Measurements from ENCODE around the gene RAD23A.

RAD23A gene

GRCh38 chr19:12991296-12991695 lies 45.6 kb downstream of the RAD23A start:
- DNase-seq (ENCODE audit: low read depth) = no peak
- H3K4me3 ChIP-seq (ENCODE audit: control insufficient read depth, low read depth, low read length) = no peak overlapping the region
- TF ChIP-seq, protein P1, sequence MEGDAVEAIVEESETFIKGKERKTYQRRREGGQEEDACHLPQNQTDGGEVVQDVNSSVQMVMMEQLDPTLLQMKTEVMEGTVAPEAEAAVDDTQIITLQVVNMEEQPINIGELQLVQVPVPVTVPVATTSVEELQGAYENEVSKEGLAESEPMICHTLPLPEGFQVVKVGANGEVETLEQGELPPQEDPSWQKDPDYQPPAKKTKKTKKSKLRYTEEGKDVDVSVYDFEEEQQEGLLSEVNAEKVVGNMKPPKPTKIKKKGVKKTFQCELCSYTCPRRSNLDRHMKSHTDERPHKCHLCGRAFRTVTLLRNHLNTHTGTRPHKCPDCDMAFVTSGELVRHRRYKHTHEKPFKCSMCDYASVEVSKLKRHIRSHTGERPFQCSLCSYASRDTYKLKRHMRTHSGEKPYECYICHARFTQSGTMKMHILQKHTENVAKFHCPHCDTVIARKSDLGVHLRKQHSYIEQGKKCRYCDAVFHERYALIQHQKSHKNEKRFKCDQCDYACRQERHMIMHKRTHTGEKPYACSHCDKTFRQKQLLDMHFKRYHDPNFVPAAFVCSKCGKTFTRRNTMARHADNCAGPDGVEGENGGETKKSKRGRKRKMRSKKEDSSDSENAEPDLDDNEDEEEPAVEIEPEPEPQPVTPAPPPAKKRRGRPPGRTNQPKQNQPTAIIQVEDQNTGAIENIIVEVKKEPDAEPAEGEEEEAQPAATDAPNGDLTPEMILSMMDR (IDR thresholded peaks at IDR 0.05; ENCODE audit: control insufficient read depth, insufficient read depth, low read depth, low read length, missing control alignments) = no peak

- no peak for DNase-seq (ENCODE audit: low read depth)
- H3K4me3 ChIP-seq (ENCODE audit: control insufficient read depth, low read depth, low read length) = no peak overlapping the region
- TF ChIP-seq, protein P1 (IDR thresholded peaks at IDR 0.05; ENCODE audit: control insufficient read depth, insufficient read depth, low read depth, low read length, missing control alignments) = no peak
These were observed 47.1 kb downstream of the RAD23A start for GRCh38 chr19:12992729-12993128.

GRCh38 chr19:12993562-12993961 lies 47.9 kb downstream of the RAD23A start:
- TF ChIP-seq, protein P1 (IDR thresholded peaks at IDR 0.05; ENCODE audit: control insufficient read depth, insufficient read depth, low read depth, low read length, missing control alignments) = no peak
- no peak for DNase-seq (ENCODE audit: low read depth)
- H3K4me3 ChIP-seq (ENCODE audit: control insufficient read depth, low read depth, low read length) = no peak overlapping the region

DNA sequence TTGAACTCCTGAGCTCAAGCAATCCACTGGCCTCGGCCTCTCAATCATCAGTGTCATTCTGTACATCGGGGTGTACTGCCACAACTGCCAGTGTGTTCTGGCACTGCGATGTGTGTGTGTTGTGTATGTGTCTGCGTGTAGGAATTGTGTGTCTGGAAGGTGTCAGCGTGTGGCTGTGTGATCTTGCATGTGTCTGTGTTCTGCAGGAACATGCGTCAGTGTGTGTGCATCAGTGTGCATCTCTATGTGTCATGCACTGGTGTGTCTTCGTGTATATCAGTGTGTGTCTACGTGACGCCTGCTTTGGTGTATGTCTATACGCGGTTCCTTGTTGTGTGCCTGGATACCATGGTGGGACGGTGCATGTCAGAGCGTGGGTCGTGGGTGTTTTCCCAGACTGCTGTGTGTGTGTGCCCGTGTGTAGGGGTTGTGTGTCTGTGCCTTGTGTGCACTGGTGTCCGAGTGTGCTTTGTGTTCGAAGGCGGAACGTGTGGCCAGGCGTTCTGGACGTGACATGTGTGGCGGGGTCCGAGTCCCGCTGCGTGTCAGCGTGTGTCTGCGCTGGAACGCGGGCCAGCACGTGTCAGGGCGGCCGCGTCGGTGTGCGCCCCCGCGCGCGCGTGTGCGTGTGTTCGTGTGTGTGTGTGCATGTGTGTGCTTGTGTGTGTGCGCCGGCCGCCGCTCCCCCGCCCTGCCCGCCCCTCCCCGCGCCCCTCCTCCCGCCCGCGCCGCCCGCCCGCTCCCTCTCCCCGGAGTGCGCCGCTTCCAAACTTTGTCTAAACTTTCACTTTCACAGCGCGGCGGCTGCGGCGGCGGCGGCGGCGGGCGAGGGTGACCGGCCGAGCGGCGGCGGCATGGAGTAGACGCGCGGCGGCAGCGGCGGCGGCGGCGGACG lies 49.3 kb downstream of the RAD23A start, which contains the start of gene NFIX:
TSS of gene NFIX (plus strand) at position 775 of the 895 bp plus-strand sequence. CDS start 363 bp downstream, outside the sequence.
- DNase-seq (ENCODE audit: low read depth) = no peak
- H3K4me3 ChIP-seq (ENCODE audit: control insufficient read depth, low read depth, low read length) = peak within 1 kb of the TSS; percentile 78
- TF ChIP-seq, protein P1 (IDR thresholded peaks at IDR 0.05; ENCODE audit: control insufficient read depth, insufficient read depth, low read depth, low read length, missing control alignments) = no peak

DNA sequence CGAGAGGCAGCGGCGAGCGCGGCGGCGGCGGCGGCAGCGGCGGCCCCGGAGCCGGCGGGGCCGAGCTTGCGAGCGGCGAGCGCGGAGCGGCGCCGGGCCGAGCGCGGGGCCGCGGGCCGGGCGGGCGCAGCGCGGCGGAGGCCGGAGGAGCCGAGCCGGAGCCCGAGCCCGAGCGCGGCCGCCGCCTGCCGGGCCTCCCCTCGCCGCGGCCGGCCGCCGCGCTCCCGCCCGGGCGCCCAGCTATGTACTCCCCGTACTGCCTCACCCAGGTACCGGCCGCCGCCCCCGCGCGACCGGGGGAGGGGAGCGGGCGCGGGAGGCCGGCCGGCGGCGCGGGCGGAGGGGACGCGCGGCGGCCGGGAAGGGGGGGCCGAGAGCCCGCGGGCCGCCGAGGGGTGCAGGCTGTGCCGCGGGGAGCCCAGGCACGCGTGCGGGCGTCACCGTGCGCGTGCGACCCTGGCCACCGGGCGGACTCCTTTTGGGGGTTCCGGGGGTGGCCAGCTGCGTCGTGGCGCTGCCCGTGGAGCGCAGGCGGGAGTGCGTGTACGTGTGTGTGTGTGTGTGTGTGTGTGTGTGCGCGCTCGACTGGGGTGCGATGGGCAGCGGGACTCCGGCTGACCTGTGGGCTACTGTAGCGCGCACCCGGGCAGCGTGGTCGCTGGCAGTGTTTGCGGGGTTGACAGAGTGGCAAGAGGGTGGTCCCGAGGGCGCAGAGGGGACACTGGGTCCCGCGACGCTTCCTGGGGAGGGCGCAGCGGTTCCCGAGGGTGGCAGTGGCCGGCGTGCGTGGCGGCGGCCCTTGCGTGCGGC lies 50.1 kb downstream of the RAD23A start:
- H3K4me3 ChIP-seq (ENCODE audit: control insufficient read depth, low read depth, low read length) = peak overlapping the region; percentile 78
- no peak for DNase-seq (ENCODE audit: low read depth)
- TF ChIP-seq, protein P1 (IDR thresholded peaks at IDR 0.05; ENCODE audit: control insufficient read depth, insufficient read depth, low read depth, low read length, missing control alignments) = no peak

- H3K4me3 ChIP-seq (ENCODE audit: control insufficient read depth, low read depth, low read length) = peak overlapping the region; percentile 78
- DNase-seq (ENCODE audit: low read depth) = no peak
- TF ChIP-seq, protein P1 (IDR thresholded peaks at IDR 0.05; ENCODE audit: control insufficient read depth, insufficient read depth, low read depth, low read length, missing control alignments) = no peak
These were observed 50.9 kb downstream of the RAD23A start for GRCh38 chr19:12996406-12997094.

Data from AG09309 (cell line).